MCF 10A (cell line): ENCODE data around the gene TMEM132D. TPM values are rescaled to one million over a fixed set of nuclear protein-coding genes. Genes with fewer than 3 reads are reported as not detected.
A peak's percentile ranks its signal among the peaks of the same experiment; 100 is the strongest.

Experiments
- BruUV-seq: library from RNA; stranded (reverse); fragments of 400-500 nt; replicated peaks from 2 replicates; lab custom pipeline; 2021; lab: Mats Ljungman, UMichigan
- CTCF ChIA-PET: fragments of 300-600 bp; sonication (Branson Sonifier 250); formaldehyde crosslinking; extraction: SDS; loops from one replicate; lab custom pipeline; 2021; ENCODE audit warnings: antibody characterized with exemption, inconsistent platforms; lab: Yijun Ruan, JAX
- POLR2A ChIA-PET: fragments of 300-600, 350-650 bp; sonication (Branson Sonifier 250); formaldehyde crosslinking; extraction: SDS; loops from one replicate; lab custom pipeline; 2020; ENCODE audit warnings: antibody characterized with exemption, inconsistent platforms; lab: Yijun Ruan, JAX
- DNase-seq: peaks from one replicate; pipeline ENCODE4 v3.0.0-alpha.2; 2018; ENCODE audit not compliant: unreplicated experiment
- H3K27ac Mint-ChIP-seq: one replicate; pipeline ENCODE4 v1.8.0; 2022; ENCODE audit warnings: mild to moderate bottlenecking, low read depth, mixed read lengths; ENCODE audit not compliant: unreplicated experiment
- H3K27me3 Mint-ChIP-seq: one replicate; pipeline ENCODE4 v1.8.0; 2022; ENCODE audit warnings: mixed read lengths; ENCODE audit not compliant: insufficient read depth, unreplicated experiment
- H3K36me3 Mint-ChIP-seq: one replicate; pipeline ENCODE4 v1.8.0; 2022; ENCODE audit warnings: mild to moderate bottlenecking, moderate library complexity, mixed read lengths; ENCODE audit not compliant: insufficient read depth, unreplicated experiment
- H3K4me1 Mint-ChIP-seq: one replicate; pipeline ENCODE4 v1.8.0; 2022; ENCODE audit warnings: mixed read lengths; ENCODE audit not compliant: insufficient read depth, unreplicated experiment
- H3K4me3 Mint-ChIP-seq: one replicate; pipeline ENCODE4 v1.8.0; 2022; ENCODE audit warnings: mild to moderate bottlenecking, moderate library complexity, mixed read lengths; ENCODE audit not compliant: unreplicated experiment
- H3K9me3 Mint-ChIP-seq: one replicate; pipeline ENCODE4 v1.8.0; 2022; ENCODE audit warnings: mixed read lengths; ENCODE audit not compliant: unreplicated experiment
- CTCF ChIP-seq: fragments of 200-600 bp; IDR thresholded peaks from one replicate; pipeline ENCODE4 v1.8.0; 2022; ENCODE audit warnings: antibody characterized with exemption, mild to moderate bottlenecking; ENCODE audit not compliant: unreplicated experiment
- intact Hi-C: fragments of 100-400 bp; cut with micrococcal nuclease; formaldehyde crosslinking; loops from 2 replicates; pipeline ENCODE4 v1.14.1; 2022
- total RNA-seq: library from RNA; stranded (reverse); gene quantifications from 2 replicates; pipeline ENCODE4 v1.2.3, GENCODE V29; 2022

Gene TMEM132D
- total RNA-seq, 1 experiment from 2014 or later: not detected

GRCh38 chr12:129613314-129613713, 290.5 kb downstream of the TMEM132D start:
- POLR2A ChIA-PET: no interaction called here
- Mint-ChIP-seq H3K36me3 (no peaks in the 10 kb centered on the region), H3K4me3 (no peak overlapping the region), H3K27me3 (no peaks in the 10 kb centered on the region), H3K4me1 (peaks cover 10% of the 10 kb centered on the region), H3K27ac (no peak overlapping the region), H3K9me3 (peaks cover 7% of the 10 kb centered on the region)
- DNase-seq: no peak
- no peak for TF ChIP-seq CTCF
- intact Hi-C loops: no loop called here
- CTCF ChIA-PET: no interaction called here
- no TSS peak for BruUV-seq

- DNase-seq: no peak
- no TSS peak for BruUV-seq
- Mint-ChIP-seq H3K27me3 (no peaks in the 10 kb centered on the region), H3K9me3 (peaks cover 7% of the 10 kb centered on the region), H3K4me3 (no peak overlapping the region), H3K4me1 (peaks cover 10% of the 10 kb centered on the region), H3K36me3 (no peaks in the 10 kb centered on the region), H3K27ac (no peak overlapping the region)
- TF ChIP-seq CTCF: no peak
- ChIA-PET CTCF (interaction anchor here (0.7 kb wide), 1 partner anchor 40 kb away, joined by 3 read pairs; no protein-coding TSS in a partner anchor), POLR2A (no interaction called here)
- intact Hi-C loops: no loop called here
Observed at GRCh38 chr12:129610601-129611120, 293.2 kb downstream of the TMEM132D start.

- DNase-seq: no peak
- Mint-ChIP-seq H3K4me3 (no peak overlapping the region), H3K36me3 (no peaks in the 10 kb centered on the region), H3K9me3 (peaks cover 10% of the 10 kb centered on the region), H3K4me1 (no peaks in the 10 kb centered on the region), H3K27me3 (no peaks in the 10 kb centered on the region), H3K27ac (no peak overlapping the region)
- ChIA-PET POLR2A (no interaction called here), CTCF (interaction anchor here (0.5 kb wide), 1 partner anchor 30 kb away, joined by 3 read pairs; no protein-coding TSS in a partner anchor)
- TF ChIP-seq CTCF: no peak
- BruUV-seq: no TSS peak
- intact Hi-C loops: no loop called here
Observed at GRCh38 chr12:129607756-129608155, 296.1 kb downstream of the TMEM132D start.

- CTCF ChIA-PET: no interaction called here
- Mint-ChIP-seq H3K27me3 (no peaks in the 10 kb centered on the region), H3K9me3 (peaks cover 8% of the 10 kb centered on the region), H3K36me3 (no peaks in the 10 kb centered on the region), H3K27ac (no peak overlapping the region), H3K4me3 (no peak overlapping the region), H3K4me1 (no peaks in the 10 kb centered on the region)
- no TSS peak for BruUV-seq
- TF ChIP-seq CTCF: no peak
- intact Hi-C loops: no loop called here
- DNase-seq: peak; percentile 86
- POLR2A ChIA-PET: no interaction called here
Observed at GRCh38 chr12:129607301-129607700, 296.5 kb downstream of the TMEM132D start.
